SU-DHL-6 (cell line): ENCODE results near the gene FHL1.

ENCODE experiments used
- EZH2phosphoT487 ChIP-seq: fragments of 200-600 bp; sonication (generic), shearing (Covaris generic); conservative IDR thresholded peaks from 2 replicates; pipeline ENCODE4 v1.6.1; 2018; ENCODE audit warnings: mild to moderate bottlenecking, antibody characterized with exemption, low read length, moderate library complexity, mixed read lengths
- TF ChIP-seq, protein P1 (sequence below): fragments of 200-600 bp; sonication (generic); IDR thresholded peaks from one replicate; pipeline ENCODE4 v1.5.1; 2017; ENCODE audit warnings: antibody characterized with exemption, mild to moderate bottlenecking, low read length, moderate library complexity; ENCODE audit not compliant: insufficient read depth, poor library complexity, severe bottlenecking

- TF ChIP-seq, protein P1, sequence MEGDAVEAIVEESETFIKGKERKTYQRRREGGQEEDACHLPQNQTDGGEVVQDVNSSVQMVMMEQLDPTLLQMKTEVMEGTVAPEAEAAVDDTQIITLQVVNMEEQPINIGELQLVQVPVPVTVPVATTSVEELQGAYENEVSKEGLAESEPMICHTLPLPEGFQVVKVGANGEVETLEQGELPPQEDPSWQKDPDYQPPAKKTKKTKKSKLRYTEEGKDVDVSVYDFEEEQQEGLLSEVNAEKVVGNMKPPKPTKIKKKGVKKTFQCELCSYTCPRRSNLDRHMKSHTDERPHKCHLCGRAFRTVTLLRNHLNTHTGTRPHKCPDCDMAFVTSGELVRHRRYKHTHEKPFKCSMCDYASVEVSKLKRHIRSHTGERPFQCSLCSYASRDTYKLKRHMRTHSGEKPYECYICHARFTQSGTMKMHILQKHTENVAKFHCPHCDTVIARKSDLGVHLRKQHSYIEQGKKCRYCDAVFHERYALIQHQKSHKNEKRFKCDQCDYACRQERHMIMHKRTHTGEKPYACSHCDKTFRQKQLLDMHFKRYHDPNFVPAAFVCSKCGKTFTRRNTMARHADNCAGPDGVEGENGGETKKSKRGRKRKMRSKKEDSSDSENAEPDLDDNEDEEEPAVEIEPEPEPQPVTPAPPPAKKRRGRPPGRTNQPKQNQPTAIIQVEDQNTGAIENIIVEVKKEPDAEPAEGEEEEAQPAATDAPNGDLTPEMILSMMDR = no peak
- TF ChIP-seq EZH2phosphoT487 = no peak
Observed at GRCh38 chrX:136189222-136189621, 41.9 kb downstream of the FHL1 start.
